HepG2 (cell line): ENCODE data around the gene SFR1. TPM values are rescaled to one million over a fixed set of nuclear protein-coding genes. Genes with fewer than 3 reads are reported as not detected.

Source experiments
- AGO2 ChIP-seq: fragments of 200-400 bp; formaldehyde crosslinking; optimal IDR thresholded peaks from 2 replicates; pipeline ENCODE3; 2017; ENCODE audit warnings: mild to moderate bottlenecking, low read depth, low read length, moderate library complexity
- CHD2 ChIP-seq: IDR thresholded peaks from 2 replicates; pipeline ENCODE4 v1.6.1; 2011; ENCODE audit warnings: low read depth, low read length, improper control_type of control experiment
- CSRNP1 ChIP-seq: sonication (generic); formaldehyde crosslinking; IDR thresholded peaks from 2 replicates; pipeline ENCODE4 v1.8.1; 2023; ENCODE audit warnings: mild to moderate bottlenecking, missing genetic modification reagents
- GPN1 ChIP-seq: sonication (generic); formaldehyde crosslinking; IDR thresholded peaks from 2 replicates; pipeline ENCODE4 v1.5.1; 2020; ENCODE audit warnings: missing genetic modification reagents, borderline replicate concordance
- IRF2 ChIP-seq: IDR thresholded peaks from 2 replicates; pipeline ENCODE4 v1.6.1; 2018; ENCODE audit warnings: missing genetic modification reagents, missing compliant biosample characterization
- KLF16 ChIP-seq, 2 experiments: sonication (generic) in 1 of 2; formaldehyde crosslinking in 1 of 2; IDR thresholded peaks; 2 replicates each; pipeline versions ENCODE4 v1.6.1 to v1.8.0; 2016 to 2023; ENCODE audit warnings: missing genetic modification reagents in 2 of 2, missing compliant biosample characterization in 1 of 2
- PAF1 ChIP-seq: IDR thresholded peaks from 2 replicates; pipeline ENCODE4 v1.6.1; 2016; ENCODE audit warnings: missing genetic modification reagents, missing compliant biosample characterization
- PAXIP1 ChIP-seq: sonication (generic); formaldehyde crosslinking; conservative IDR thresholded peaks from 2 replicates; pipeline ENCODE4 v1.4.0; 2020; ENCODE audit warnings: mild to moderate bottlenecking, missing genetic modification reagents, moderate library complexity
- ZBTB42 ChIP-seq: sonication (generic); formaldehyde crosslinking; IDR thresholded peaks from 2 replicates; pipeline ENCODE4 v1.5.0; 2020; ENCODE audit warnings: mild to moderate bottlenecking, missing genetic modification reagents
- ZNF142 ChIP-seq: sonication (generic); formaldehyde crosslinking; IDR thresholded peaks from 2 replicates; pipeline ENCODE4 v1.4.0; 2020; ENCODE audit warnings: missing genetic modification reagents
- ZNF180 ChIP-seq: sonication (generic); formaldehyde crosslinking; IDR thresholded peaks from 2 replicates; pipeline ENCODE4 v1.4.0; 2020; ENCODE audit warnings: low read depth, missing genetic modification reagents, borderline replicate concordance
- ZNF350 ChIP-seq: sonication (generic); formaldehyde crosslinking; IDR thresholded peaks from 2 replicates; pipeline ENCODE4 v1.4.0; 2020; ENCODE audit warnings: mild to moderate bottlenecking, low read depth, missing genetic modification reagents, borderline replicate concordance
- ZNF431 ChIP-seq: sonication (generic); formaldehyde crosslinking; IDR thresholded peaks from 2 replicates; pipeline ENCODE4 v1.9.0; 2022; ENCODE audit warnings: missing genetic modification reagents, low read depth, mild to moderate bottlenecking, borderline replicate concordance
- ZNF710 ChIP-seq: sonication (generic); formaldehyde crosslinking; IDR thresholded peaks from 2 replicates; pipeline ENCODE4 v1.5.0; 2020; ENCODE audit warnings: mild to moderate bottlenecking, missing genetic modification reagents, borderline replicate concordance
- ZNF781 ChIP-seq: sonication (generic); formaldehyde crosslinking; IDR thresholded peaks from 2 replicates; pipeline ENCODE4 v1.5.1; 2020; ENCODE audit warnings: borderline replicate concordance, mild to moderate bottlenecking, missing genetic modification reagents; ENCODE audit errors: not compliant biosample characterization
- polyA plus RNA-seq, 8 experiments: library from polyadenylated mRNA; depleted of rRNA in 3 of 8; stranded (reverse) in 7 of 8; unstranded in 1 of 8; fragments of >200 nt; fragmentation: Illumina TruSeq in 4 of 8; extraction: Trizol in 4 of 8; gene quantifications; 2 replicates each; pipeline versions ENCODE4 v1.2.1 to v1.2.3, GENCODE V29; 2011 to 2016; ENCODE audit warnings: low read depth in 4 of 8, missing spikeins in 1 of 8, mixed read lengths in 1 of 8; ENCODE audit not compliant: insufficient read depth in 1 of 8
- total RNA-seq, 5 experiments: library from RNA; depleted of rRNA; stranded (reverse); fragments of >200 nt; fragmentation: Illumina TruSeq; extraction: Trizol; gene quantifications; 2 replicates each; pipeline ENCODE4 v1.2.3, GENCODE V29; 2016; ENCODE audit warnings: low read depth in 1 of 5

Gene SFR1
- total and polyA plus RNA-seq, 2 of the 13 experiments (the other 11 are each of a cell fraction or from before 2014, with no cell fraction given) = 2.2 to 6.1 TPM

GRCh38 chr10:104120903-104121484 lies 977 bp upstream of the SFR1 start (continued):
- TF ChIP-seq ZNF142 (CRISPR knock-in tag) = no peak
- TF ChIP-seq PAF1 (CRISPR knock-in tag) = no peak
- no peak for TF ChIP-seq PAXIP1 (CRISPR knock-in tag)
- TF ChIP-seq IRF2 (CRISPR knock-in tag) = no peak
- no peak for TF ChIP-seq GPN1
- no peak for TF ChIP-seq ZNF350
- peak; percentile 69 for TF ChIP-seq ZNF781 (CRISPR knock-in tag)
- TF ChIP-seq ZNF431 (CRISPR knock-in tag) = no peak
- TF ChIP-seq AGO2 = no peak
- no peak for TF ChIP-seq CSRNP1 (CRISPR knock-in tag)
- TF ChIP-seq ZBTB42 (CRISPR knock-in tag) = no peak
- no peak for TF ChIP-seq ZNF180 (CRISPR knock-in tag)
- no peak for TF ChIP-seq CHD2
- no peak for TF ChIP-seq KLF16 (CRISPR knock-in tag; IDR thresholded peaks at IDR 0.05)
- TF ChIP-seq ZNF710 = no peak
